ENCODE data around the gene KRTAP5-1.
"Not testable (repeated sequence)": the region's sequence is repeated elsewhere in the genome, so short reads cannot be mapped to it uniquely, and the experiment has no call there.

The KRTAP5-1 gene

GRCh38 chr11:1584661-1585370 is at the start of gene KRTAP5-1:
Gene KRTAP5-1 (minus strand): TSS chr11:1585283. CDS start chr11:1585249, 34 bp downstream.
- peak; percentile 32 for DNase-seq

GRCh38 chr11:1633864-1634263 is 48.8 kb upstream of the KRTAP5-1 start:
- no peak for DNase-seq

- DNase-seq: no peak
These were observed 47.1 kb upstream of the KRTAP5-1 start for GRCh38 chr11:1632053-1632714.

GRCh38 chr11:1631066-1631568 is 46.0 kb upstream of the KRTAP5-1 start:
- no peak for DNase-seq

GRCh38 chr11:1630271-1630670 is 45.2 kb upstream of the KRTAP5-1 start:
- DNase-seq: no peak

GRCh38 chr11:1629326-1630185 is 44.5 kb upstream of the KRTAP5-1 start, which contains the start of gene KRTAP5-5:
Gene KRTAP5-5 (plus strand): TSS chr11:1629775. CDS start chr11:1629841, 66 bp downstream.
- DNase-seq: no peak

GRCh38 chr11:1628506-1629325 is 43.6 kb upstream of the KRTAP5-1 start:
- DNase-seq: peak; percentile 81

- DNase-seq: no peak
These were observed 40.5 kb upstream of the KRTAP5-1 start for GRCh38 chr11:1625541-1625940.

- DNase-seq: no peak
These were observed 39.5 kb upstream of the KRTAP5-1 start for GRCh38 chr11:1624621-1625020.

- no peak for DNase-seq
These were observed 38.6 kb upstream of the KRTAP5-1 start for GRCh38 chr11:1623716-1624115.

GRCh38 chr11:1622086-1622485 is 37.0 kb upstream of the KRTAP5-1 start, which contains the start of gene KRTAP5-4:
Gene KRTAP5-4 (minus strand): TSS chr11:1622138. CDS start chr11:1622093, 45 bp downstream.
- DNase-seq: no peak

- DNase-seq: no peak
These were observed 34.4 kb upstream of the KRTAP5-1 start for GRCh38 chr11:1619449-1619848.

GRCh38 chr11:1618231-1618630 is 33.1 kb upstream of the KRTAP5-1 start:
- no peak for DNase-seq

GRCh38 chr11:1608363-1608762 is 23.3 kb upstream of the KRTAP5-1 start, which contains the start of gene KRTAP5-3:
Gene KRTAP5-3 (minus strand): TSS chr11:1608463. CDS start chr11:1608385, 78 bp downstream.
- DNase-seq: no peak

- DNase-seq: not testable (repeated sequence)
These were observed 22.8 kb upstream of the KRTAP5-1 start for GRCh38 chr11:1607901-1608300.

GRCh38 chr11:1607156-1607845 is 22.2 kb upstream of the KRTAP5-1 start:
- DNase-seq: peak; percentile 68

- not testable (repeated sequence) for DNase-seq
These were observed 20.8 kb upstream of the KRTAP5-1 start for GRCh38 chr11:1605923-1606322.

GRCh38 chr11:1604711-1605110 is 19.6 kb upstream of the KRTAP5-1 start:
- DNase-seq: no peak

- no peak for DNase-seq
These were observed 19.1 kb upstream of the KRTAP5-1 start for GRCh38 chr11:1604181-1604580.

GRCh38 chr11:1603629-1604028 is 18.5 kb upstream of the KRTAP5-1 start:
- no peak for DNase-seq

GRCh38 chr11:1601663-1602062 is 16.6 kb upstream of the KRTAP5-1 start:
- DNase-seq: not testable (repeated sequence)

Measured in islet precursor cell (in vitro differentiated cells).